Kidney tubule cell (primary cell): ENCODE data around the gene BCKDHB.
A peak's percentile ranks its signal among the peaks of the same experiment; 100 is the strongest.
"Not testable (repeated sequence)": the region's sequence is repeated elsewhere in the genome, so short reads cannot be mapped to it uniquely, and the experiment has no call there.

Experiments used
- DNase-seq: peaks from one replicate; pipeline ENCODE4 v3.0.0-alpha.2; 2018; ENCODE audit warnings: low spot score

BCKDHB gene

GRCh38 chr6:80106418-80107235 is at the start of gene BCKDHB:
Gene BCKDHB, plus strand, starts transcription at chr6:80106671. Its CDS starts 23 bp downstream, at chr6:80106694.
- DNase-seq, result peak; percentile 99

- no peak for DNase-seq
Observed at GRCh38 chr6:80060774-80061173, 45.7 kb upstream of the BCKDHB start.

DNA sequence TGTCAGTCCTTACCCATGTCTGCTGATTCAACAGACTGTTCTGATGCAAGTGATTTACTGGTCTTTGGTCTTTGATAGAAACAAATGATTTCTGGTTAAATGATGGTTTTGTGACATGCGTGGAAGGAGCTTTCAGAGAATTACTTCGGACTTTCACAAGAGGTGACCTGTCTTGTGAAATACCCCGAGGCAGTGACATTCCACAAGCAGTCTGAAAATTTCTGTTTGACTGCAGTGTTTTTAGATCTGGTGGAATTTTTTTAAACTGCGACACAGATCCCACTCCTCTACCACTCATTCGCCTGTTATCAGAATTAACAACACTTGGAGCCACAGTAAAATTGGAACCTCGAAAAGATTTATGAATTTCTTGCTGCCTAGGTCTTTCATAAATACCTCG is 38.3 kb upstream of the BCKDHB start:
- DNase-seq, result not testable (repeated sequence)

DNA sequence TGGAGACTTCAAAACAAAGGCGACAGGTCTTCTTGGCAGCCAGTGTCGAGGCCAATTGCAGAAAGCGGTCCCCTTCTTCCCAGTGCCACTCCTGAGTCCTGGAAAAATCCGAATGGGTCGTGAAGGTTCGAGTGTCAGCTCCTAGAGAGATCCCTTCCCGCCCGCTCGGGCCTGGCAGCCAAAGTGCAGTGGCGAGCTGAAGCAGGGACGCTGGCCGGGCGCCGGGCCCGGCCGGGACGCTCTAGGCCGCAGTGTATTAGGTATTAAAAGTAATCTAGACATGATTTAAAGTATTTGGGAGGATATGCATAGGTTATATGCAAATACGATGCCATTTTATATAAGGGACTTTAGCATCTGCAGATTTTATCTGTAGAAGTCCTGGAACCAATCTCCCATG is 36.0 kb upstream of the BCKDHB start:
- DNase-seq, result not testable (repeated sequence)

GRCh38 chr6:80077067-80077466 is 29.4 kb upstream of the BCKDHB start:
- no peak for DNase-seq

GRCh38 chr6:80088637-80089036 is 17.8 kb upstream of the BCKDHB start:
- no peak for DNase-seq

GRCh38 chr6:80091506-80091905 is 15.0 kb upstream of the BCKDHB start:
- DNase-seq, result no peak

- DNase-seq, result peak; percentile 23
Observed at GRCh38 chr6:80094017-80094416, 12.5 kb upstream of the BCKDHB start.

GRCh38 chr6:80095600-80095999 is 10.9 kb upstream of the BCKDHB start:
- DNase-seq, result no peak

DNA sequence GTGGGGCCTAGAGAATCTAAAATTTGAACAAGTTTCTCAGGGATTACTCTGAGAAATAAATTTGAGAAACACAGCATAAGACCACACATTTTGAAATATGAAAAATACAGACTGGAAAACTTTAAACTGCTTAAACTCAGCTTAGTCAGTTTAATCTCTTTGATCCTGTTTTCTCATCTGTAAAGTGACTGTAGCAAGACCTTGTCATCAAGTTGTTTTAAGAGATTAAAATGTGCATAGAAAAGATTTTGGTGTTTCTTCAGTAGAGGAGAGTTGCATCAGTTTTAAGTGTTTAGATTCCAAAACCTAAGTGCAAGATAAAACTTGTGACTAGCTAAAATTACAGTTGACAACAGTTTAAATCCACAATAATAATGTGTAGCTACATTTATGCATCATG is 8.1 kb upstream of the BCKDHB start:
- DNase-seq, result no peak

DNA sequence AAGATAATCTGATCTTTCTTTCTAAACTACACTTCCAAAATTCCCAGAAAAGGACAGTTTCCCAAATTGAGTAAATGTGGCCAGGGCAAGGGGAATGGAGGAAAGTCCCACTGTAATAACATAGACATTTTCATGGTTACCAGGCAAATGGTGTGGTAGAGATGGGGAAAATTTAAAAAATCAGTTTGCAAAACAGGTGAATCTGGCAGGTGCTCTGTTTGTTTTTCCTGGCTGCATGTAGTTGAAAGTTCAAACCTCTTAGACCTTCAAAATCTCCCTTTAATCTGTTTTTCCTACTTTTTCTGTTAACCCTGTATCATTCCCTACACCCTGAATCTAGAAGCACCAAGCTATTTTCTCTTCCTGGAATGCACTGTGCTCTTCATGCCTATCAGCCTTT is 2.0 kb upstream of the BCKDHB start:
- DNase-seq, result no peak

DNA sequence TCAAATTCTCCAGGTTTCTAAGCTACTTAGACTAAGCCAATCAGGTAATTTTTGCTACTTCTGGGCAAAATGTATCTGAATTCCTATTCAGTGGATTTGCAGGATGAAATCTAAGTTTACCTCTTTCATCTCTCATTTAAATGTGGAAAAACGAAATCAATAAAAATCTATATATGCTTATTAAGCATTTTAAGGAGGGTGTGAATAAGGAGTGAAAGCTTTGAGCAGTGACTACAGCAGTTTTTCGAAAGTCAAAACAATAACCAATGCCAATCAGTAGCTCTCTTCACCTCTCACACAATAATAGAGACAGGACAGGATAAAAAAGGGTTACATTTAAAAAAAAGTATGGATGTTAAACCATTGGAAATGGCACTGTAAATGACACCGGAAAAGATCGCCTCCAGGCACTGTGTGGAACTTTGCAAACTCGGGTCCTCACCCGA is 476 bp upstream of the BCKDHB start:
- no peak for DNase-seq

DNA sequence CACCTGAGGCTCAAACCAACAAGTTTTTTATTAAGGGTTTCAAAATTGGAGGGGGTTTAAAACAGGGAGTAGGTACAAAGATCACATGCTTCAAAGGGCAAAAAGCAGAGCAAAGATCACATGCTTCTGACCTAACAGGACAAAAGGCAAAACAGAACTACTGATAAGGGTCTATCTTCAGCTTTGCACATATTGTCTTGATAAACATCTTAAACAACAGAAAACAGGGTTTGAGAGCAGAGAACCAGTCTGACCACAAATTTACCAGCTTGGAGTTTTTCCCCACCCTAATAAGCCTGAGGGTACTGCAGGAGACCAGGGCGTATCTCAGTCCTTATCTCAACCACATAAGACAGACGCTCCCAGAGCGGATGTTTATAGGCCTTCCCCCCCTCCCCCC is 16.1 kb downstream of the BCKDHB start:
- DNase-seq, result not testable (repeated sequence)

DNA sequence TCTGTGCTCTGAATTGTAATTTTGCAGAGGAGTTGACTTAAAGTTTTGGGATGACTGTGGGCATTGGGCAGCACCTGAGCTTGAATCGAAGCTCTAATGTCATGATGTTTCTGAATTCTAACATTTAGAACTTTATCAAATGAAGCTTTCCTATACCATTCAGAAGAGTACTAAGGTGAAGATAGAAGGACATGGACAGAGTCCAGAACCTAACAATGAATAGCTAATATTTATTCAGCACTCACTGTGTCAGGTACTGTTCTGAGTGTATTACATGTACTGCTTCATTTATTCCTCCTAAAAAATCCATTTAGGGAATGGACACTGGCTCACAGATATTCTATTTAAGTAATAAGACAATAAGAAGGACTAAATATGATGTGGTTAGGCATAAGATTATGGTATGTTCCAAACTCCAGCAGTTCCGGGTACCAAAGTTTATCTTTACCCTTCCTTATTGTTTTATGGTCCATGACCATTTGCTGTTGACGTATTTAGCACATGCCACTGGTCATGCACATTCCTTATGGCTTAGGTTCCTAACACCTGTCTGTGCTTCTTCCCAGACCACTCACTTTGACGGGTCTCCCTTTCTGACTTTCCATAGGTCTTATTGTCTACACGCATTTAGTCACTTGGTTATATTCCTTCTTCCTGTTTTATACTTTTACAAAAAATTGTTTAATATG is 20.3 kb downstream of the BCKDHB start:
- peak; percentile 76 for DNase-seq

DNA sequence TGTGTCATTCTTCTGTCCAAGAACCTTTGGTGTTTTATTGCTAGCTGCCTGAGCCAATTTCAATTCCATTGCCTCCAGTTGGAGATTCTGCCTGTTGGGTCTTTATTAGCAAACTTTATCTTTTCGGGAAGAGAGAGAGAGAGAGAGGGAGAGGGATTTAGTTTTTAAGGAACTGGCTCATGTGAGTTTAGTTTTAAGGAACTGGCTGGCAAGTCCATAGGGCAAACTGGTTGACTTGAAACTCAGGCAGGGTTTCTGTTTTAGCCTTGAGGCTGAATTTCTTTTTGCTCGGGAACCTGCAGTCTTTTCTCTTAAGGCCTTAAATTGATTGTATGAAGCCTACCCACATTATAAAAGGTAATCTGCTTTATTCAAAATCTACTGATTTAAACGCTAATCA is 23.0 kb downstream of the BCKDHB start:
- DNase-seq, result no peak

DNA sequence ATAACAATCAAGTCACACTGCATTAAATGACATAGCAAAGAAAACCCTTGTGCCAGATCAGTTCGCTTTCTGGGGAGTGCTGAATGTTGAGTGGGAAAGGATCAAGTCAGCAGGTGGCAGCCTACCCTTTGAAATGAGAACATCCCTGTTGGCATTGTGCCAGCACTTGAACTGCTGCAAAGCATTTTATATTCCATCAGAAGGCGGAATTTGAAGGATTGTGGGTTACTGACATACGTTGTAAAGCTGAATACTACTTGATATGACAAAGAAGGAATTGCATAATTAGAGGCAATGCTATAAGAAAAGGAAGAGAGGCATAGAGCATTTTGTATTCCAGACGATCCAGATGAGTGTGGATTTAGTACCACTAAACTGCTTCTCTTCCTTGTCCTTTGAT is 26.5 kb downstream of the BCKDHB start:
- DNase-seq, result peak; percentile 61

DNA sequence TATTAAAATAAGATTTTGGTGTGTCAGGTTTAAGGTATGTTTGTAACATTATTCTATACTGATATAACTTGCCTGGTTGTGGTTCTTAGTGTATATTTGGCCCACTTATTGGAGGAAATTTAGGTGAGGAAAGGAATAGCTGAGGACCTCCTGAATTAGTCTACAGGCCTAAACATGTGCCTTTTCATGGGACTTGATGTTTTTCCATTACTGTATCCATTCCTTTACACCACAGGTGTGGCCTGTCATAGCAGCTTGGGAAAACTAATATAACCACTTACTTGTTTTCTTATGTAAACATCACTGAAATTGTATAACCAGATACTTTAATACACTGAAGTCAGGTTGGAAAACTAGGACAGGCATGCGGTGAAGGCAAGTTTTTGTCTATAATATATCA is 27.6 kb downstream of the BCKDHB start:
- no peak for DNase-seq

DNA sequence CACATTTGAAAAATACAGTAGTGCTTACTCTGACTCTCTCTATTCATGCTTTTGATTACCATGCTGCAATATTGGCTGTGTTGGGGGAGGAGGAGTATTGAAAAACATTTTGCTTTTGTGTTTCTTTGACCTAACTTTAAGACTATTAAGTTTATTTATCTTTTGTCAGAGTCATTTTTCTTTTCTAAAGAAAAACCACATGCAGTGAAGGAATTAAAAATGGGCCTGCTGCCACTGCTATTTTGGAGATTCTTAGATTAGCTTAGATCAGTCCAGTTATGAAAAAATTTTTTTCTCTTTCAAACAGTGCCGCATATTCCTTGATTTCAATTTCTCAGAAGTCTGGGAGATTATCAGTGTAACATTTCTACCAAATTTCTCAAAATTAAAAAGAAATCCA is 36.1 kb downstream of the BCKDHB start:
- DNase-seq, result no peak

- DNase-seq, result peak; percentile 93
Observed at GRCh38 chr6:80143419-80143937, 37.0 kb downstream of the BCKDHB start.

- no peak for DNase-seq
Observed at GRCh38 chr6:80144753-80145315, 38.4 kb downstream of the BCKDHB start.

DNA sequence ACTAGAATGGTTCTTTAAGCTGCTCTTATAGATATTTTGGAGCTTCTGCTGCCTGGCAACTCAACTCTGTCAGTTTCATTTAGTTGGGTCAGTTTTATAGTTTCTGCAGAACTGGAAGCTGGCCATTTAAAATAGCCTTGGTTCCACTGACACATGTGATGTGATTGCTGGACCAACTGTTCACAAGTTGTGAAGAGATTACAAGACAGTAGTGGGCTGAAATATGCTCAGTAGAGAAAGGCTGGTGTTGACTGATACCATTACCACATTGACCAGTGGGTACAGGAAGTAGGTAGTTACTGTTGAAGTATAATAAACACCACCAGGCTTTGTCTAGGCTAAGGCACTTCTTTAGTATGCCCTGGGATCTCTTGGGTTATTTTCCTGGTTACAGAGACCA is 39.0 kb downstream of the BCKDHB start:
- DNase-seq, result no peak

GRCh38 chr6:80145921-80146320 is 39.5 kb downstream of the BCKDHB start:
- no peak for DNase-seq

DNA sequence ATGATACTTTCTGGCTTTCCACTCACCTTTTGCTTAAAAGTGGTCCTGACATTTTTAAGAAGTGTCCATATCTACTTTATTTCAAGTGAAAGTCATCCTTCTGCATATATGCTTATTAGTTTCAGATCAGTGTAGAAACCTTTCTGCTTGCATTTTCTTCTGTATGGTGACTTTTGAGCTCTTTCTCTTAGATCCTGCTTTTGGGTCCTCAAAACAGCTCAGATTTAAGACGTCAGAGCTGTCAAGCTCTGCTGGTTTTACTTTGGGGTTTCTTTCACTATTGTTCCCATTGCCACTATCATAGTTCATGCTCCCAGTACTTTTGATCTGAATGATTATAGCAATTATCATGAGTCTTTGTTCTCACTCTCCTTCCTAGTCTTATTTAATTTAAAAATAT is 41.7 kb downstream of the BCKDHB start:
- no peak for DNase-seq
